Measurements from ENCODE around the gene MNDA.

MNDA gene

GRCh38 chr1:158830904-158831507 is at the start of gene MNDA:
MNDA (plus strand) TSS chr1:158831351; CDS start chr1:158842154, 10,803 bp downstream.
- DNase-seq = no peak

- DNase-seq = no peak
These were observed 37.5 kb upstream of the MNDA start for GRCh38 chr1:158793604-158794003.

GRCh38 chr1:158794247-158794646 is 36.9 kb upstream of the MNDA start:
- no peak for DNase-seq

GRCh38 chr1:158798531-158798930 is 32.6 kb upstream of the MNDA start:
- no peak for DNase-seq

- no peak for DNase-seq
These were observed 31.5 kb upstream of the MNDA start for GRCh38 chr1:158799689-158800088.

GRCh38 chr1:158800526-158800925 is 30.6 kb upstream of the MNDA start:
- no peak for DNase-seq

- no peak for DNase-seq
These were observed 29.8 kb upstream of the MNDA start for GRCh38 chr1:158801396-158801795.

GRCh38 chr1:158803678-158804077 is 27.5 kb upstream of the MNDA start:
- no peak for DNase-seq

GRCh38 chr1:158806916-158807536 is 24.1 kb upstream of the MNDA start:
- DNase-seq = no peak

GRCh38 chr1:158809256-158809655 is 21.9 kb upstream of the MNDA start:
- no peak for DNase-seq

GRCh38 chr1:158809862-158810261 is 21.3 kb upstream of the MNDA start:
- DNase-seq = no peak

- no peak for DNase-seq
These were observed 20.8 kb upstream of the MNDA start for GRCh38 chr1:158810311-158810710.

GRCh38 chr1:158812336-158812735 is 18.8 kb upstream of the MNDA start:
- no peak for DNase-seq

GRCh38 chr1:158813164-158813563 is 18.0 kb upstream of the MNDA start:
- no peak for DNase-seq

- no peak for DNase-seq
These were observed 16.2 kb upstream of the MNDA start for GRCh38 chr1:158814970-158815369.

GRCh38 chr1:158818560-158818959 is 12.6 kb upstream of the MNDA start:
- no peak for DNase-seq

GRCh38 chr1:158818975-158819431 is 12.1 kb upstream of the MNDA start:
- DNase-seq = no peak

- no peak for DNase-seq
These were observed 11.4 kb upstream of the MNDA start for GRCh38 chr1:158819461-158820443.

- no peak for DNase-seq
These were observed 9.4 kb upstream of the MNDA start for GRCh38 chr1:158821723-158822122.

- DNase-seq = no peak
These were observed 975 bp upstream of the MNDA start for GRCh38 chr1:158830074-158830677.

GRCh38 chr1:158833264-158833663 is 2.1 kb downstream of the MNDA start:
- DNase-seq = no peak

GRCh38 chr1:158836038-158836437 is 4.9 kb downstream of the MNDA start:
- no peak for DNase-seq

GRCh38 chr1:158838660-158839059 is 7.5 kb downstream of the MNDA start:
- DNase-seq = no peak

All from SHP77 (cell line).